Vagina (tissue), 2 donors: ENCODE data around the gene WWOX.

Source experiments
- POLR2A ChIP-seq, 2 donors: fragments of 450-650 bp; IDR thresholded peaks; one replicate each; pipeline ENCODE4 v1.6.1; 2017; ENCODE audit warnings: antibody characterized with exemption in 2 of 2, mild to moderate bottlenecking in 2 of 2, moderate library complexity in 2 of 2
- POLR2AphosphoS5 ChIP-seq, 2 donors: sonication (generic); formaldehyde crosslinking; IDR thresholded peaks; one replicate each; pipeline ENCODE4 v1.9.0; 2017; ENCODE audit warnings: antibody characterized with exemption in 2 of 2, mild to moderate bottlenecking in 2 of 2, low read depth in 1 of 2; ENCODE audit not compliant: insufficient read depth in 1 of 2
- TF ChIP-seq, protein P1 (sequence below), 3 experiments: fragments of 450-650 bp in 2 of 3; fragments of 200-600 bp in 1 of 3; sonication (generic) in 1 of 3; IDR thresholded peaks; one replicate each; pipeline ENCODE4 v1.5.1; 2017 to 2019; ENCODE audit warnings: antibody characterized with exemption in 3 of 3, mild to moderate bottlenecking in 2 of 3, moderate library complexity in 2 of 3

DNA sequence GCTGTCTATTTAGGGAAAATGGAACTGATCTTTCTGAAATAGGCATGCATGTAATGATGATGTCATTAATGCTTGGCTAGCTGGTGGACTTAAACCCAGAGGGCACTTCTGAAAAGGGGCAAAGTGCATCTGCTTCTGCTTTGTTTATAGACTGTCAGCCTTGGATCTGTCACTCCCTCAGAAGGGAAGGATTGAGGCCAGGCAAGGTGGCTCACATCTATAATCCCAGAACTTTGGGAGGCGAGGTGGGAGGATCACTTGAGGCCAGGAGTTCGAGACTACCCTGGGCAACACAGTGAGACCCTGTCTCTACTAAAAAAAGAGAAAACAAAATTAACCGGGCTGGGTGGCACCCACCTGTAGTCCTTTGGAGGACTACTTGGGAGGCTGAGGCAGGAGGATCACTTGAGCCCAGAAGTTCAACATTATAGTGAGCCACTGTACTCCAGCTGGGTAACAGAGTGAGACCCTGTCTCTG lies 185.5 kb downstream of the WWOX start:
- TF ChIP-seq POLR2A (IDR thresholded peaks at IDR 0.05) (no peak), POLR2AphosphoS5 (IDR thresholded peaks at IDR 0.05; ENCODE audit: insufficient read depth in 1 of 2, low read depth in 1 of 2) (no peak)
- TF ChIP-seq, protein P1, sequence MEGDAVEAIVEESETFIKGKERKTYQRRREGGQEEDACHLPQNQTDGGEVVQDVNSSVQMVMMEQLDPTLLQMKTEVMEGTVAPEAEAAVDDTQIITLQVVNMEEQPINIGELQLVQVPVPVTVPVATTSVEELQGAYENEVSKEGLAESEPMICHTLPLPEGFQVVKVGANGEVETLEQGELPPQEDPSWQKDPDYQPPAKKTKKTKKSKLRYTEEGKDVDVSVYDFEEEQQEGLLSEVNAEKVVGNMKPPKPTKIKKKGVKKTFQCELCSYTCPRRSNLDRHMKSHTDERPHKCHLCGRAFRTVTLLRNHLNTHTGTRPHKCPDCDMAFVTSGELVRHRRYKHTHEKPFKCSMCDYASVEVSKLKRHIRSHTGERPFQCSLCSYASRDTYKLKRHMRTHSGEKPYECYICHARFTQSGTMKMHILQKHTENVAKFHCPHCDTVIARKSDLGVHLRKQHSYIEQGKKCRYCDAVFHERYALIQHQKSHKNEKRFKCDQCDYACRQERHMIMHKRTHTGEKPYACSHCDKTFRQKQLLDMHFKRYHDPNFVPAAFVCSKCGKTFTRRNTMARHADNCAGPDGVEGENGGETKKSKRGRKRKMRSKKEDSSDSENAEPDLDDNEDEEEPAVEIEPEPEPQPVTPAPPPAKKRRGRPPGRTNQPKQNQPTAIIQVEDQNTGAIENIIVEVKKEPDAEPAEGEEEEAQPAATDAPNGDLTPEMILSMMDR (IDR thresholded peaks at IDR 0.05) = no peak
